Loucy (cell line): ENCODE measurements around the gene DLG2.

ENCODE experiments used
- H2AFZ ChIP-seq: fragments of 200-600 bp; sonication (generic); 2 replicates; pipeline ENCODE4 v1.6.0; 2016; ENCODE audit warnings: antibody characterized with exemption, mild to moderate bottlenecking, low read length, moderate library complexity
- H3F3A ChIP-seq: fragments of 200-600 bp; 2 replicates; pipeline ENCODE4 v1.6.0; 2016; ENCODE audit warnings: antibody characterized with exemption, low read depth, mild to moderate bottlenecking
- H3K27me3 ChIP-seq: fragments of 200-600 bp; sonication (generic); 2 replicates; pipeline ENCODE4 v1.6.1; 2014; ENCODE audit warnings: low read length, mild to moderate bottlenecking; ENCODE audit not compliant: insufficient read depth, poor library complexity, severe bottlenecking
- H3K36me3 ChIP-seq: fragments of 200-600 bp; sonication (generic); 2 replicates; pipeline ENCODE4 v1.6.1; 2016; ENCODE audit warnings: low read length; ENCODE audit not compliant: insufficient read depth
- H3K4me1 ChIP-seq: fragments of 200-600 bp; sonication (generic); 2 replicates; pipeline ENCODE4 v1.5.1; 2014; ENCODE audit warnings: low read length, mild to moderate bottlenecking; ENCODE audit not compliant: insufficient read depth, poor library complexity, severe bottlenecking
- H3K4me2 ChIP-seq: fragments of 200-600 bp; sonication (generic); 2 replicates; pipeline ENCODE4 v1.6.0; 2014; ENCODE audit warnings: antibody characterized with exemption, low read length, low read depth, mild to moderate bottlenecking; ENCODE audit not compliant: poor library complexity, severe bottlenecking
- H3K4me3 ChIP-seq: fragments of 200-600 bp; sonication (generic); 2 replicates; pipeline ENCODE4 v1.5.1; 2014; ENCODE audit warnings: low read length, mild to moderate bottlenecking, mixed read lengths; ENCODE audit not compliant: poor library complexity, severe bottlenecking
- H3K79me2 ChIP-seq: fragments of 200-600 bp; sonication (generic); 2 replicates; pipeline ENCODE4 v1.6.1; 2014; ENCODE audit warnings: low read length; ENCODE audit not compliant: insufficient read depth
- H3K9ac ChIP-seq: fragments of 200-600 bp; sonication (generic); 2 replicates; pipeline ENCODE4 v1.6.0; 2014; ENCODE audit warnings: mild to moderate bottlenecking, low read depth, low read length, moderate library complexity; ENCODE audit not compliant: poor library complexity, severe bottlenecking
- H3K9me2 ChIP-seq: fragments of 200-600 bp; sonication (generic); replicated peaks from 2 replicates; pipeline ENCODE4 v1.6.1; 2016; ENCODE audit warnings: low read depth, low read length, mixed read lengths
- H3K9me3 ChIP-seq: fragments of 200-600 bp; sonication (generic); 2 replicates; pipeline ENCODE4 v1.6.1; 2014; ENCODE audit warnings: mild to moderate bottlenecking, antibody characterized with exemption, low read length, low read depth; ENCODE audit not compliant: insufficient read depth
- H4K20me1 ChIP-seq: fragments of 200-600 bp; sonication (generic); 2 replicates; pipeline ENCODE4 v1.6.0; 2014; ENCODE audit warnings: antibody characterized with exemption, low read length, mild to moderate bottlenecking; ENCODE audit not compliant: insufficient read depth, poor library complexity, severe bottlenecking
- EZH2phosphoT487 ChIP-seq: fragments of 200-600 bp; IDR thresholded peaks from 2 replicates; pipeline ENCODE4 v1.6.1; 2018; ENCODE audit warnings: antibody characterized with exemption, mild to moderate bottlenecking, moderate library complexity, borderline replicate concordance
- TF ChIP-seq, protein P1 (sequence below): fragments of 200-600 bp; sonication (generic); conservative IDR thresholded peaks from 2 replicates; pipeline ENCODE4 v1.5.1; 2014; ENCODE audit warnings: mild to moderate bottlenecking, antibody characterized with exemption, low read length

The DLG2 gene

DNA sequence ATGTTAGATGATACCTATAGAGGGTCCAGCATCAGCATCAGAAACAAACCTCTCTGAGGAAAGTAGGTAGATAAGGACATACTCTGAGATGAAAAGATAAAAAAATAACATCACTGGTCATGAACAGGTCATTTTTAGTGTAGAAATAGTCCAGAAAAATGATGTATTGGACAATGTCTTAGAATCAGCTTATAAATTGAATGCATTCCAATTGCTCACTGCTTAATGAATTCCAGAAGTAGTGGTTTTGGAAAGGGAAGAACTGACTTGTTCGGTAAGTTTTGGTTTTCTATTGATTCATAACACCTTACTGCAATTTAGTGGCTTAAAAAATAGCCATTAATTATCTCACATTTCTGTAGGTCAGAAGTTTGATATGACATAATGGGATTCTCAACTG, 1411.5 kb downstream of the DLG2 start:
- H3K9ac ChIP-seq: no peak overlapping the region
- no peak overlapping the region for H3K4me3 ChIP-seq
- no peaks in the 10 kb centered on the region for H3K36me3 ChIP-seq
- no peak overlapping the region for H3K4me2 ChIP-seq
- H3K4me1 ChIP-seq: no peaks in the 10 kb centered on the region
- no peaks in the 10 kb centered on the region for H3K9me3 ChIP-seq
- no peaks in the 10 kb centered on the region for H3K27me3 ChIP-seq
- TF ChIP-seq, protein P1, sequence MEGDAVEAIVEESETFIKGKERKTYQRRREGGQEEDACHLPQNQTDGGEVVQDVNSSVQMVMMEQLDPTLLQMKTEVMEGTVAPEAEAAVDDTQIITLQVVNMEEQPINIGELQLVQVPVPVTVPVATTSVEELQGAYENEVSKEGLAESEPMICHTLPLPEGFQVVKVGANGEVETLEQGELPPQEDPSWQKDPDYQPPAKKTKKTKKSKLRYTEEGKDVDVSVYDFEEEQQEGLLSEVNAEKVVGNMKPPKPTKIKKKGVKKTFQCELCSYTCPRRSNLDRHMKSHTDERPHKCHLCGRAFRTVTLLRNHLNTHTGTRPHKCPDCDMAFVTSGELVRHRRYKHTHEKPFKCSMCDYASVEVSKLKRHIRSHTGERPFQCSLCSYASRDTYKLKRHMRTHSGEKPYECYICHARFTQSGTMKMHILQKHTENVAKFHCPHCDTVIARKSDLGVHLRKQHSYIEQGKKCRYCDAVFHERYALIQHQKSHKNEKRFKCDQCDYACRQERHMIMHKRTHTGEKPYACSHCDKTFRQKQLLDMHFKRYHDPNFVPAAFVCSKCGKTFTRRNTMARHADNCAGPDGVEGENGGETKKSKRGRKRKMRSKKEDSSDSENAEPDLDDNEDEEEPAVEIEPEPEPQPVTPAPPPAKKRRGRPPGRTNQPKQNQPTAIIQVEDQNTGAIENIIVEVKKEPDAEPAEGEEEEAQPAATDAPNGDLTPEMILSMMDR: no peak
- TF ChIP-seq EZH2phosphoT487: no peak
- H3K79me2 ChIP-seq: no peaks in the 10 kb centered on the region
- H2AFZ ChIP-seq: no peak overlapping the region
- H3K9me2 ChIP-seq: no peaks in the 10 kb centered on the region
- H3F3A ChIP-seq: no peaks in the 10 kb centered on the region
- no peaks in the 10 kb centered on the region for H4K20me1 ChIP-seq

DNA sequence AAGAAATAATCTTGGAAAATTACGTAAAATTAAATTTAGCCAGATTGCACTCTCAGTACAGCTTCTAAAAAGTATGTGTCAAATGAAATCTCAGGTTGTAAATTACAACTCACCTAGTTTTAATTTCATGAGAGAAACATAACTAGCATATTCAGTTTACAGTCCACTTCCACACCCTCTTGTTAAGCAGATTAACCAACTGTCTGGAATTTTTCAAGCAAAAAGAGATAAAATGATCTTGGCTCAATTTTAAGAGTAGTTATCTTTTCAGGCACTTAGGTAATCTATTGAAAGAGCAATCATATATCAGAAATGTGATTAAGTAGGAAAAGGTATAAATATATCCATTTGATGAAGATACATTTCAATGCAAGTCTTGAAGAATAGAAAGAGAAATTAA, 1412.6 kb downstream of the DLG2 start:
- H2AFZ ChIP-seq: no peak overlapping the region
- no peaks in the 10 kb centered on the region for H3K9me3 ChIP-seq
- no peaks in the 10 kb centered on the region for H3K27me3 ChIP-seq
- no peaks in the 10 kb centered on the region for H3K36me3 ChIP-seq
- H4K20me1 ChIP-seq: no peaks in the 10 kb centered on the region
- no peak overlapping the region for H3K4me3 ChIP-seq
- H3K4me2 ChIP-seq: no peak overlapping the region
- TF ChIP-seq EZH2phosphoT487: no peak
- TF ChIP-seq, protein P1: no peak
- no peaks in the 10 kb centered on the region for H3F3A ChIP-seq
- no peaks in the 10 kb centered on the region for H3K9me2 ChIP-seq
- H3K79me2 ChIP-seq: no peaks in the 10 kb centered on the region
- no peak overlapping the region for H3K9ac ChIP-seq
- H3K4me1 ChIP-seq: no peaks in the 10 kb centered on the region

DNA sequence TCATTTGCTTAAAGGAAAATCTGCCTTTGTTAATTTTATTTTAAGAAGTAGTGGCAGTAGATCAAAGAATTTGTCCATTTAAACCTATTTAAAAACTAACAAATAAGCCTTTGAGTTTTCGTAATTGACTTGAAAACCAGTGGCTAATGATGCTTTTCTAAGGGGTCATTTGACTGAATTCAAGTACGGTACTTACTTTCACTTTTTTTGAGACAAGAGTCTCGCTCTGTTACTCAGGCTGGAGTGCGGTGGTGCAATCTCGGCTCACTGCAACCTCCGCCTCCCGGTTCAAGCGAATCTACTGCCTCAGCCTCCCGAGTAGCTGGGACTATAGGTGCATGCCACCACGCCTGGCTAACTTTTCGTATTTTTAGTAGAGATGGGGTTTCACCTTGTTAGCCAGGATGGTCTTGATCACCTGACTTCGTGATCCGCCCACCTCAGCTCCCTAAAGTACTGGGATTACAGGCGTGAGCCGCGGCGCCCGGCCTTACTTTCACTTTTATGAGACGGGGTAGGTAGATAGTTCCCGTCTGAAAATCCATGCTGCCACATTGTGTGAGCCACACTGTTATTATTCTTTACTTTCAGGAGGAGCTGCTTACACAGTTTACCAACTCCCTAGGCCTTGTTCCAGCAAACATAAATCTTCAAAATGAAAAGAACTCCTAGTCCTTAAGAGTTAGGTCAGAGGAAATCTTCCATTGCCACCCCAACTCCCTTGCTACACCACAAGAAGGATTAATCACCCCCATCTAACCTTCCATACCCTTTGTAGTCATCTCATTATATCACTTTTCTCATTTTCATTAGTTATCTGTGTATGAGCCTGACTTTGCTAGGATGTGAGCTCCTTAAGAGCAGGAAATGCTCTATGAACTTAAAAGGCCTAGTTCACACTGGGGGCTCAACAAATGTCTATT, 1414.4 kb downstream of the DLG2 start:
- Histone ChIP-seq H3K9me2 (no peaks in the 10 kb centered on the region), H3K27me3 (no peaks in the 10 kb centered on the region), H3F3A (no peaks in the 10 kb centered on the region), H3K79me2 (no peaks in the 10 kb centered on the region), H2AFZ (no peak overlapping the region), H3K4me3 (no peak overlapping the region), H3K9ac (no peak overlapping the region), H3K36me3 (no peaks in the 10 kb centered on the region), H3K9me3 (no peaks in the 10 kb centered on the region), H3K4me2 (no peak overlapping the region), H3K4me1 (no peaks in the 10 kb centered on the region), H4K20me1 (no peaks in the 10 kb centered on the region)
- no peak for TF ChIP-seq EZH2phosphoT487
- TF ChIP-seq, protein P1: no peak
